CD4-positive, alpha-beta T cell treated with Interferon alpha-2 for 1 hour (primary cell): ENCODE data around the gene SLC38A3.
"Not testable (repeated sequence)": the region's sequence is repeated elsewhere in the genome, so short reads cannot be mapped to it uniquely, and the experiment has no call there.

ENCODE experiments used
- DNase-seq, 2 donors: peaks; one replicate each; pipeline ENCODE4 v3.0.0-alpha.2; 2020 to 2022

Gene SLC38A3

GRCh38 chr3:50211930-50212329 is 6.9 kb downstream of the SLC38A3 start:
- DNase-seq = no peak

- DNase-seq = no peak
Observed at GRCh38 chr3:50212502-50212901, 7.4 kb downstream of the SLC38A3 start.

DNA sequence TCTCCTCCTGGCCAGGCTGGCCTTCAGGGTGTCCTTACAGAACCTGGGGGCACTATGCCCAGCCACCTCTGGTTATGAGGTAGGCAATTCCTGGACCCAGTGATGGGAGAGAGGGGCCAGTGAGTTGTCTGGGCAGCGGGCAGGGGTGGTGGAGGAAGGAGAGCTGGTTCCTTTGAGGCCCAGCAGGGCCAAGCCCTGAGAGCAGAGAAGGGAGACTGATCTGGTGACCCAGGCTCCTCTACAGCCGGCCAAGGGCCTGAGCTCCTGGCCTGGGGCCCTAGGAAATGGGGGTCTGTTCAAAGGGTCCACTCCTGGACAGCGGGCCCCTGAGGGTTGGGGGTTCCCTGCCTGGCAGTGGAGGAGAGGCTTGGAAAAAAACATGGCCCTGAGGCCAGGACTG is 7.9 kb downstream of the SLC38A3 start:
- no peak for DNase-seq

GRCh38 chr3:50213373-50213772 is 8.3 kb downstream of the SLC38A3 start:
- DNase-seq = no peak

- DNase-seq = no peak
Observed at GRCh38 chr3:50214824-50215223, 9.8 kb downstream of the SLC38A3 start.

DNA sequence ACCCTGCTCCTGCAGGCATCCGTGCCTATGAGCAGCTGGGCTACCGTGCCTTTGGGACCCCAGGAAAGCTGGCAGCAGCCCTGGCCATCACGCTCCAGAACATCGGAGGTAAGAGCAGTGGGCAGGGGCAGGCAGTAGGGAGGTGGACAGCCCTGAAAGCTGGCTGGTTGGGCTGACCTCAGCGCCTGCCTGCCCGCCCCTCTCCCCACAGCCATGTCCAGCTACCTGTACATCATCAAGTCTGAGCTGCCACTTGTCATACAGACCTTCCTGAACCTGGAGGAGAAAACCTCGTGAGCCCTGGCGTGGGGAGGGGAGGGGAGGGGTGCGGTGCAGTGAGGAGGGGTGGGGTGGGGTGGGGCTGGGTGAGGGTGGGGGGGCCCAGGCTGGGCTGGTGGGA is 10.5 kb downstream of the SLC38A3 start:
- no peak for DNase-seq

DNA sequence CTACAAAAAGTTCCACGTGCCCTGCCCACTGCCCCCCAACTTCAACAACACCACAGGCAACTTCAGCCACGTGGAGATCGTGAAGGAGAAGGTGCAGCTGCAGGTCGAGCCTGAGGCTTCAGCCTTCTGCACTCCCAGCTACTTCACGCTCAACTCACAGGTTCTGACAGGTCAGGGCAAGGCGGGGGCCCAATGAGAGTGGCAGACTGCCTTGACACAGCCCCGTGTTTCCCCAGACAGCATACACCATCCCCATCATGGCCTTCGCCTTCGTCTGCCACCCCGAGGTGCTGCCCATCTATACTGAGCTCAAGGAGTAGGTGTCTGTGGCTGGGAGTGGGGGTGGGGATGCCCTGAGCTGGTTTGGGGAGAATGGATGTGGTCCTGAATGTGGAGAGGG is 12.6 kb downstream of the SLC38A3 start:
- no peak for DNase-seq

DNA sequence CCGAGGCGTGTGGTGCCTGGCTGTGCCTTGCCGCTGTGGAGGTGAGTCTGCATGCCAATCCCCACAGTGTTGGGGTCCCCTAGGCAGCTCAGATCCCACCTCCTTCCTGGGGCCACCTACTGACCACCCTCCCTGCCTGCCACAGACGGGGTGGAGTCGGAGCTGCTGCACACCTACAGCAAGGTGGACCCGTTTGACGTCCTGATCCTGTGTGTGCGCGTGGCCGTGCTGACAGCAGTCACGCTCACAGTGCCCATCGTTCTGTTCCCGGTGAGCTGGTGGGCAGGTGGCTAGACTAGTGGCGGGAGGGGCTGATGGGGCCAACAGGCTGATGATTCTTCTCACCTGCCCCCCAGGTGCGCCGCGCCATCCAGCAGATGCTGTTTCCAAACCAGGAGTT is 13.4 kb downstream of the SLC38A3 start:
- no peak for DNase-seq

DNA sequence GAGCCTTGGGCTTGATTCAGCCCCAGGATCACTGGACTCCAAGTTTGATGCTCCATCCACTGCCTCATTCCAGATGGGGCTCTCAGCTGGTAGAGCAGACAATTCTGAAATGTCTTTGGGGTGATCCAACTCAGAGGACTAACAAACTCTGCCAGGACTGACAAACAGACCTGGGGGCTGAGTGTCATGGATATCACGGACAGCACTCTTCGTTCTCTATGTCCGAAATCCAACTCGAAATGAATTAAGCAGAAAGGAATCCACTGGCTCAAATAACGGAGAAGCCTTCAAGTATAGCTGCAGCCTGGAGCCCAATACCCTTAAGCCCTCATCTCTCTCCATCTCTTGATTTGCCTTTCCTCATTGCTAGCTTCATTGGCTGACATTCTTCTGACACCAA is 14.2 kb downstream of the SLC38A3 start:
- no peak for DNase-seq

GRCh38 chr3:50220109-50220508 is 15.0 kb downstream of the SLC38A3 start:
- DNase-seq = no peak

GRCh38 chr3:50221051-50221410 is 16.0 kb downstream of the SLC38A3 start:
- DNase-seq = no peak

- no peak for DNase-seq
Observed at GRCh38 chr3:50221411-50222168, 16.5 kb downstream of the SLC38A3 start.

GRCh38 chr3:50222169-50222528 is 17.1 kb downstream of the SLC38A3 start:
- DNase-seq = no peak

DNA sequence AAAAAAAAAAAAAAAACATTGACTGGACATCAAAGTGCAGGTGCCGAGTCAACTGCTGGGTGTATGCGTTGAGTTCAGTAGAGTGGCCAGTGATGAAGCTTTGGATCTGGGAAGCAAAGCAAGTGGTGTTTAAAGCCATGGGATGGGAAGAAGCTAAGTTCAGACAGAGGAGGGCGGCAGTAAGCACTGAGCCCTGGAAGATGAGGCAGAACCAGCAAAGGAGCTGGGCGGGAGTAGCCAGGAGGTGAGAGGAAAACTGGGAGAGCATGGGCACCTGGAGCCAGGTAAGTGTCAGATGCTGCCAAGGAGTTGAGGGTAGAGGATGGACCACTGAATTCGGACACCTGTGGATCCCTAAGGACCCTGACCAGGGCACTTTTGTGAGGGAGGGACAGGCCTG is 19.6 kb downstream of the SLC38A3 start:
- DNase-seq = no peak

DNA sequence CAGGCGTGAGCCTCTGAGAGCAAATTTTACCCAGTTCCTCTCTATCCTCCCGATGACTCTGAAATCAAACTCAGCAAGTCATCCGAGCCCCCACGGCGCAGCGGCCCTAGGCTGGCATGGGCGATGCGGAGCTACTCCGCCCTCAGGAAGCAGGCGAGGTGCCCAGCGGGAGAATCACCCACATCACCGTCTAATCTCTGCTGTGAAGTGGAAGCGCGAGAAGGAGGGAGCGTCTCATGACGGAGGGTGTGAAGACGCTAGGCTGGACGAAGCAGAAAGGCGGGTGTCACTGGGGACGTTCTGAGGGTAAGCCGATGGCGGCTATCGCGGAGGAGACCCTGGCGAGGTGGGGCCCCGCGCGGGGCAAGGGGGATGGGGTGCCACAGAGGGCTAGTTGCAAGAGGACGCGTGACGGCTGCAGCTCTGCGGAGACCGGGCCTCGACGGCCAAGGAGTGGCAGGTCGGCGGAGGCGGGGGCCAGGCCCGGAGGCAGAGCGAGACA is 21.9 kb downstream of the SLC38A3 start:
- DNase-seq = peak in 1 of 2 donors; percentile 21

GRCh38 chr3:50227390-50228183 is 22.5 kb downstream of the SLC38A3 start:
- peak; percentile 90 to 94 for DNase-seq

DNA sequence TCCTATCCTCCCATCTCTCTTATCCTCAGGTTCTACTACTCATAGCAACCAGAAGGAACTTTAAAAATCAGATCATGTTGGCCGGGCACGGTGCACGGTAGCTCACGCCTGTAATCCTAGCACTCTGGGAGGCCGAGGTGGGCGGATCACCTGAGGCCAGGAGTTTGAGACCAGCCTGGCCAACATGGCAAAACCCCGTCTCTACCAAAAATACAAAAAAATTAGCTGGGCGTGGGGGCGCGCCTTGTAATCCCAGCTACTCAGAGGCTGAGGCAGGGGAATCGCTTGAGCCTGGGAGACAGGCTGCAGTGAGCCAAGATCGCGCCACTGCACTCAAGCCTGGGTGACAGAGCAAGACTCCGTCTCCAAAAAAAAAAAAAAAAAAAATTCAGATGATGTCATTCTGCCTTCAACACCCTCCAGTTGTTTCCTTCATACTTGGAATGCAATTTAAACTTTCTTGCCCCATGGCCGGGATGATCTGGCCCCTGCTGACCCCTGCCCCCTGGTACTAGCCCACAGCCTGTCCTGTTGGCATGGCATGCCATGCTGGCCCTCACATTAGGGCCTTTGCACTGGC is 23.2 kb downstream of the SLC38A3 start:
- not testable (repeated sequence) for DNase-seq

DNA sequence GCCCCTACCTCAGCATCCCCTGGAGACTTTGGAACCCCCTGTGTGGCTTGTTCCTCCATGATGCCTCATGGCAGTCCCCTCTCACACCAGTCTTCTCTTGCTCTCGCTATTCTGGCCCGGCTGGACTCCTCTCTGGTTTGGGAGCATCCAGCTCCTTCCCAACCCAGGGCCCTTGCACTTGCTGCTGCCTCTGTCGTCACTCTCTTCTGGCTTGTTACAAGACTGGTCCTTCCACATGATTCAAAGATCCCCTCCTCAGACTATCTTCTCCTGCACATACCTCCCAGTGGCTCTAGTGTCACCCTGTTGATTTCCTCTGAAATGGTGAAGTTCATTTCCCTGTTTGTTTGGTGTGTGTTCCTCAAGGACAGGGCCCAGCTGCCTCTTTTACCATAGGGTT is 24.4 kb downstream of the SLC38A3 start:
- no peak for DNase-seq

DNA sequence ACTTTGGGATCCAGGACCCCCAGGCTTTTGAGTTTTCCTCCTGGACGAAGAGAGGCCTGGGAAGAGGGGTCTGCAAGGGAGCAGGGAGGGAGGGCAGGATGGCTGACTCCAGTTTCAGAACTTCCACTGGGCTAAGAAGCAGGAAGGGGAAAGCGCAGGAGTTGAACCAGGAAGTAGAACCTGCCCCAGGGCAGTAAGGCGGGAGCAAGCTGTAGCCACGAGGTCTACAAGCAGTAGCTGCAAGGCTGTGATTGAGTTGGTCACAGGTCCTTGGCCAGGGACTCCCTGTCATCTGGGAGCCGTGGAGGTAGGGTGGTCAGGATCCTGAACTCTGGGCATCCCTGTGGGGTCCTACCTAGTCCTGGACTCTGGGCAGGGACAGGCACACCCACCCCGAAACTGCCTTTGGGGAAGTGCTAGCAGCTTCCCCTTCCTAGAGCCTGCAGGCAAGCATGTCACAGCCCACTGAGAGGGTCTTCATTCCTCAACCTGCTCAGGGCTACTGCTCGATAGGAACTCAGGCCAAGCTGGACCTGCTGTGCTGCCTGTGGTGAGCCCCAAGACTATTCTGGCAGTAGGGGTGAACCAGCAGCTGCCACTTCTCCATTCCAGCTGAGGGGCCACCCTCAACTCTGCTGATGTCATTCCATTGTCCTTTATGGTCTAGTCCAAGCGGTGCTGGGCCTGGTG is 25.2 kb downstream of the SLC38A3 start:
- no peak for DNase-seq

DNA sequence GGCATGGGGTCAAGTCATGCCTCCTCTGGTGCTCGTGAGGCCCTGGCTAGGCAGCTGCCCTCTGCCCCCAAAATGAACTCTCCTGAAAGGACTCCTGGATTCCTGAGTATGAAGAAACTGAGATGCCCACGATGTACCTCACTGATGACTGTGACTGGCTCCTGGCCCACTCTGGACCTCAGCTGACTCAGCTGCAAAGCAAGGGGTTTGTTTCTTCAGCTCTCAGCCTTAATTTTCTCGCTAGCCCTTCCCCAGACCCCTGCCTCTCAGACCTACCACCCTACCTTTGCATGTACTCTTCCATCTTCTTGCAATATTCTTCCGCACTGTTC is 25.7 kb downstream of the SLC38A3 start:
- no peak for DNase-seq

GRCh38 chr3:50231581-50231980 is 26.5 kb downstream of the SLC38A3 start:
- DNase-seq = no peak

DNA sequence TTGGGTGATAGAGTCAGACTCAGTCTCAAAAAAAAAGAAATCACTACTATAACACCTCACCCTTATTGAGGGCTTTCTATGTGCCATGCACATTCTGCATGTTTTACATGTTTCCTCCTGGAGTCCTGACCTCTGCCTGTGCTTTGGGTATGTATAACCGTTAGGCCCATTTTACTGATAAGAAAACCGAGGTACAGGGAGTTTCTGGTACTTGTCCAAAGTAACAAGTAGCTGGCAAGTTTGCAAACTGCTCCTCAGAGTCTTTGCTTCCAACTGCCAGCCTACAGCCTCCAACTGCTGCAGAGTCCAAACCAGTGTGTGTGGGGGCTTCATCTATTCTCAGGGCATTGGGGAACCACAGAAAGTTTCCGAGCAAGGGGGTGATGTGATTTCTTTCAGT is 27.2 kb downstream of the SLC38A3 start:
- no peak for DNase-seq

DNA sequence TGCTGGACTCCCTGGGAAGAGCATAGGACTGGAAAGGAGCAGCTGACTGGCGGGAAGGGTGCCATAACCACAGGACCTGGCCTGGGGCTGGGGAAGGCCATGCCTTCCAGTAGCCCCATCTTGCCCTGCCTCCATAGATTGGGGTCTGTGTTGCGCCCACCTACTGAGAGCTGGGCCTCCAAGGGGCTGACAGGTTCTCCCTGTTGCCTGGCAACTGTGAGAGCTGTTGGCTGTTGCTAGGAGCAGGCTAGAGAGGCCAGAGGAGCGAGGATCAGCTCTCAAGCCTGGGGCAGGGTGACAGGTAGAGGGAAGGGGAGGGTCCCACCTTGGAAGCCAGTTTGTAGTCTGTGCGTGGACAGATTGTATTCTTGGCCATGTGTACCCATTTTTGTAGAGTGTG is 28.1 kb downstream of the SLC38A3 start:
- DNase-seq = no peak
